Mucosa of descending colon (tissue), 3 donors: ENCODE results near the gene ADAM23. TPM values are rescaled to one million over a fixed set of nuclear protein-coding genes. Genes with fewer than 3 reads are reported as not detected.

Experiments used
- ATAC-seq: fragments of 200-7000 bp; cut with Tn5 transposase; one replicate; pipeline ENCODE4 v1.9.1; 2020; ENCODE audit warnings: mild to moderate bottlenecking, moderate library complexity
- DNase-seq, 3 donors: peaks; one replicate each; pipeline ENCODE4 v3.0.0-alpha.2; 2020
- H3K36me3 ChIP-seq: fragments of 200-600 bp; one replicate; pipeline ENCODE4 v1.8.0; 2021; ENCODE audit warnings: low read depth, mild to moderate bottlenecking
- H3K4me1 ChIP-seq: fragments of 200-600 bp; one replicate; pipeline ENCODE4 v1.8.0; 2021; ENCODE audit warnings: low read depth, mild to moderate bottlenecking
- H3K4me3 ChIP-seq: fragments of 200-600 bp; one replicate; pipeline ENCODE4 v1.8.0; 2021; ENCODE audit warnings: mild to moderate bottlenecking
- H3K9me3 ChIP-seq: fragments of 200-600 bp; one replicate; pipeline ENCODE4 v1.8.0; 2021; ENCODE audit warnings: mild to moderate bottlenecking
- intact Hi-C, 2 donors: fragments of 100-400 bp; cut with DNase I in 1 of 2; cut with micrococcal nuclease in 1 of 2; formaldehyde crosslinking; loops; one replicate each; pipeline versions ENCODE4 v1.11.0 to v1.11.1; 2022; cut with DNase I, micrococcal nuclease
- total RNA-seq, 3 donors: library from RNA; stranded (reverse); fragmentation: NEBNext Ultra II Directional in 2 of 3; extraction: Animal tissue kit (Norgen Biotek cat#: 25700) in 2 of 3; gene quantifications; one replicate each; pipeline versions ENCODE4 v1.2.1 to v1.2.4, GENCODE V29; 2021 to 2023
- TF ChIP-seq, protein P1 (sequence below): fragments of 200-600 bp; IDR thresholded peaks from one replicate; pipeline ENCODE4 v1.8.0; 2022; ENCODE audit warnings: antibody characterized with exemption, mild to moderate bottlenecking
- donor health status: DM: no; HTN: no; CAD: no; lungs with moderate emphysema.
- donor health status: DM: no; HTN: no; CAD: no.
- donor health status: DM: no; HTN: yes; CAD: no.

ADAM23 gene
- total RNA-seq, 3 donors from 2014 or later: 1.2 to 2.7 (median 1.4) TPM

DNA sequence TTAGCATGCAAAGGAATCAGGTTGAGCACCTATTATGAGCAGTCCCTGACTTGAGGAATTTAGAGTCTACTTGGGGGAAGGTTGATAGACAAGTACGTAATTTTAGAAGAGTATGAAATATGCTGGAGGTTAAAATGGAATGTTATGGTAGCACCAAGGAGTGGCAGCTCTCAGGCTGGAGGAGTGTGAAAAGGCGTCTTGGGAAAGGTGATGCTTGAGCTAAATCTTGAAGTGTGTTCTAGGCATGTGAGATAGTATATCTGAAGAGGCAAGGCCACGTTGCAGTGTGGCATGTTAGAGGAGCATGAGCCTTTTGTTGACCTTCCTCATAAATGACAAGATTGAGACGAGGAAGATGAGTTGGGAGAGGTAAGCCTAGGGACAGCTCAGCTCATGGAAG lies 39.3 kb downstream of the ADAM23 start:
- Histone ChIP-seq H3K36me3 (no peaks in the 10 kb centered on the region), H3K4me1 (no peaks in the 10 kb centered on the region), H3K9me3 (no peaks in the 10 kb centered on the region), H3K4me3 (no peak overlapping the region)
- TF ChIP-seq, protein P1, sequence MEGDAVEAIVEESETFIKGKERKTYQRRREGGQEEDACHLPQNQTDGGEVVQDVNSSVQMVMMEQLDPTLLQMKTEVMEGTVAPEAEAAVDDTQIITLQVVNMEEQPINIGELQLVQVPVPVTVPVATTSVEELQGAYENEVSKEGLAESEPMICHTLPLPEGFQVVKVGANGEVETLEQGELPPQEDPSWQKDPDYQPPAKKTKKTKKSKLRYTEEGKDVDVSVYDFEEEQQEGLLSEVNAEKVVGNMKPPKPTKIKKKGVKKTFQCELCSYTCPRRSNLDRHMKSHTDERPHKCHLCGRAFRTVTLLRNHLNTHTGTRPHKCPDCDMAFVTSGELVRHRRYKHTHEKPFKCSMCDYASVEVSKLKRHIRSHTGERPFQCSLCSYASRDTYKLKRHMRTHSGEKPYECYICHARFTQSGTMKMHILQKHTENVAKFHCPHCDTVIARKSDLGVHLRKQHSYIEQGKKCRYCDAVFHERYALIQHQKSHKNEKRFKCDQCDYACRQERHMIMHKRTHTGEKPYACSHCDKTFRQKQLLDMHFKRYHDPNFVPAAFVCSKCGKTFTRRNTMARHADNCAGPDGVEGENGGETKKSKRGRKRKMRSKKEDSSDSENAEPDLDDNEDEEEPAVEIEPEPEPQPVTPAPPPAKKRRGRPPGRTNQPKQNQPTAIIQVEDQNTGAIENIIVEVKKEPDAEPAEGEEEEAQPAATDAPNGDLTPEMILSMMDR: no peak
- ATAC-seq (no peak), DNase-seq (no peak)
- intact Hi-C loops: no loop called here

DNA sequence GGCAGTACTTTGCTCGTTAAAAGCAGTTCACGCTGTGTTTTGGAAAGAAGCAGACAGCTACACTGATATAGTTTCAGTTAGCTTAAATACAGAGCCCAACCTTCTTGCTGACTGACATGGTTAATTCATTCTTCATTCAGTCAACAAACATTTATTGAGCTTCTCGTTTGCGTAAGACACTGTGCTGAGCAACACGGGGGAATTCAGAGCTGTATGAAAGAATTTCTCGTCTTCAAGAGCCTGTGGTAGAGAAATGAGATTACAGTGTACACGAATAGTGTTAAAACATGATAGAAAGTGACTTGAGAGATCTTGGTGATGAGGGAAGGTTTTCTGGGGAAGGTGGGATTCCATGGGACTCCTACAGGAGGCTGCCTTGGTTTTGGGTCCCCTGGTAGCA lies 44.7 kb downstream of the ADAM23 start:
- Histone ChIP-seq H3K9me3 (no peaks in the 10 kb centered on the region), H3K36me3 (no peaks in the 10 kb centered on the region), H3K4me3 (no peak overlapping the region), H3K4me1 (no peaks in the 10 kb centered on the region)
- intact Hi-C loops: no loop called here
- ATAC-seq (no peak), DNase-seq (no peak)
- TF ChIP-seq, protein P1: no peak

DNA sequence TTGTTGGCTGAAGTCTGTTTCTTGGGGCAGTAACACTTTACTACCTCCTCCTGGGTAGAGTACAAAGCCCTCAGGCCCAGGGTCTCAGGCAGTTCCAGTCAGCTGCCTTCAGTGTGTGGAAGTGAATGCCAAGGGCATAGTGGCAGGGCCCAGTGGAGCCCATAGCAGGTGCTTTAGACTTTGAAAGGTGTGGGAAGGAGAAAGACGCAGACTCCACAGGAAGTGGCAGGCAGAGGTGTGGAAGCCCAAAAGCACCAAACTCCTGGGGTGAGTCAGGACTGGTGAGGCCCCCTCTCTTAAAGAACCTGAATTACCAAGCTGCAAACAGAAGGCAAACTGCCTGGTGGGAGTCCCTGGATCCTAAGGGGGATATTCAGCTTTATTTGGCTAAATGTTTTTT lies 45.3 kb downstream of the ADAM23 start:
- Histone ChIP-seq H3K4me3 (no peak overlapping the region), H3K4me1 (no peaks in the 10 kb centered on the region), H3K36me3 (no peaks in the 10 kb centered on the region), H3K9me3 (no peaks in the 10 kb centered on the region)
- DNase-seq (no peak), ATAC-seq (no peak)
- TF ChIP-seq, protein P1: no peak
- intact Hi-C loops: no loop called here

DNA sequence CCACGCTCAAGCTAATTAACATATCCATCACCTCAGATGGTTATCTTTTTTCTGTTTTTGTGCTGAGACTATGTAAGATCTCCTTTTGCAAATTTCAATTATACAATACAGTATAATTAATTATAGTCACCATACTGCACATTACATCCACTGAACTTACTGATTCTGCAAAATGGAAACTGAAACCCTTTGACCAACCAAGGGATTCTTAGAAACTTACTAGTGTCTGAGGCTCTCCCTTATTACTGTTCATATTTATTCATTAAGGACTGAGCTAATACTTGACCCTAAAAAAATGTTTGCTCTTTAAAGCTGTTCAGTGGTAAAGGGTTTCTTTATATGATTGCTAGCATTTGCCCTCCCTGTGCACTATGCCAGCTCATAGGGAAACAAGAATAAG lies 50.7 kb downstream of the ADAM23 start:
- H3K4me1 ChIP-seq: no peaks in the 10 kb centered on the region
- H3K36me3 ChIP-seq: no peaks in the 10 kb centered on the region
- H3K4me3 ChIP-seq: no peak overlapping the region
- no peak for DNase-seq
- ATAC-seq: no peak
- TF ChIP-seq, protein P1: no peak
- no peaks in the 10 kb centered on the region for H3K9me3 ChIP-seq
- intact Hi-C loops: no loop called here

DNA sequence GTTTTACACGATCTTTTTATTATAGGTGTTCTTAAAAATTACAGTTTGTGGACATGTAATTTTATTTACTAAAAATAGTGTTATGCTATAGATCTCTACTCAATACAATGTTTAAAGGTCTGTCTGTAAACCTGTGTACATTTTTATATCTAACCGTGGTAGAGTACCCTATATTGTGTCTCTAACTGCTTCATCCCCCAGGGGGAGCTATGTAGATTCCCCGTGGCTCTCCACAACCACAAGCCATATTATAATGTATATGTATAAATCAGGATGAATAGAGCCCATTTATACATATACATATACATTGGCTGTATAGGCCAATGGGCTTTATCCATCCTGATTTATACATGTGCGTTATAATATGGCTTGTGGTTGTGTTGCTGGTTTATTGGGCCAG lies 59.4 kb downstream of the ADAM23 start:
- intact Hi-C loops: no loop called here
- Histone ChIP-seq H3K4me1 (no peaks in the 10 kb centered on the region), H3K36me3 (no peaks in the 10 kb centered on the region), H3K4me3 (no peak overlapping the region), H3K9me3 (no peaks in the 10 kb centered on the region)
- DNase-seq (no peak), ATAC-seq (no peak)
- TF ChIP-seq, protein P1: no peak

DNA sequence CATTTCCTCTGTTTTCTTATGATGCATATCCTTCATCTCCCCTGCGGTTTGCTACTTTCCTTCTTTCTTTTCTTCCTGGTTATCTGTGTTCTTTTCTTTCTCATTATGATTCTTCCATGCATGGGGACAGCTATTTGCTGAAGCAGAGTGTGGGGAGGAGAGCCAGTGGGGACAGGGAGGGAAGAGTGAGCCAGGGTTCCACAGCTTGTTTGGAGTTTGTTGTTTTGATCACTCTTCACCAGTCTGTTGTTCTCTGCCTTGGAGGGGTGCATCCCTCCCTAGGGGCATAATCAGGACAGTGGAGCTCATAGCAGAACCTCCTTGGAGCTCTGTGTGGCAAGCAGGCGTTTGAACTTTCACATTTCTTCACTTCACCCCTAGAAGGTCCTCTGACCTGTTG lies 68.0 kb downstream of the ADAM23 start:
- ATAC-seq: no peak
- intact Hi-C loops: no loop called here
- DNase-seq: no peak
- no peaks in the 10 kb centered on the region for H3K9me3 ChIP-seq
- TF ChIP-seq, protein P1: no peak
- no peaks in the 10 kb centered on the region for H3K4me1 ChIP-seq
- H3K4me3 ChIP-seq: no peak overlapping the region
- no peaks in the 10 kb centered on the region for H3K36me3 ChIP-seq
